Type B pancreatic cell (in vitro differentiated cells): ENCODE data around the gene TAAR9. TPM values are rescaled to one million over a fixed set of nuclear protein-coding genes. Genes with fewer than 3 reads are reported as not detected.

Experiments
- DNase-seq: peaks from one replicate; pipeline ENCODE4 v3.0.0; 2021; ENCODE audit warnings: mixed read lengths; ENCODE audit not compliant: unreplicated experiment; ENCODE audit errors: extremely low spot score
- H3K27ac Mint-ChIP-seq: 2 replicates; pipeline ENCODE4 v1.8.0; 2021; ENCODE audit warnings: mild to moderate bottlenecking, mixed read lengths
- H3K27me3 Mint-ChIP-seq: 2 replicates; pipeline ENCODE4 v1.8.0; 2021; ENCODE audit warnings: mixed read lengths
- H3K36me3 Mint-ChIP-seq: 2 replicates; pipeline ENCODE4 v1.8.0; 2021; ENCODE audit warnings: mixed read lengths
- H3K4me1 Mint-ChIP-seq: one replicate; pipeline ENCODE4 v1.8.0; 2021; ENCODE audit warnings: mixed read lengths; ENCODE audit not compliant: unreplicated experiment
- H3K4me3 Mint-ChIP-seq: 2 replicates; pipeline ENCODE4 v1.8.0; 2021; ENCODE audit warnings: mild to moderate bottlenecking, mixed read lengths
- H3K9me3 Mint-ChIP-seq: 2 replicates; pipeline ENCODE4 v1.8.0; 2021; ENCODE audit warnings: mixed read lengths
- total RNA-seq: library from RNA; stranded (reverse); gene quantifications from 2 replicates; pipeline ENCODE4 v1.2.1, GENCODE V29; 2021; ENCODE audit warnings: low replicate concordance
- TF ChIP-seq, protein P1 (sequence below): fragments of 200-600 bp; sonication (generic); conservative IDR thresholded peaks from 2 replicates; pipeline ENCODE4 v1.5.0; 2021; ENCODE audit warnings: antibody characterized with exemption, mild to moderate bottlenecking

TAAR9 gene
- total RNA-seq, 1 donor from 2014 or later = not detected

DNA sequence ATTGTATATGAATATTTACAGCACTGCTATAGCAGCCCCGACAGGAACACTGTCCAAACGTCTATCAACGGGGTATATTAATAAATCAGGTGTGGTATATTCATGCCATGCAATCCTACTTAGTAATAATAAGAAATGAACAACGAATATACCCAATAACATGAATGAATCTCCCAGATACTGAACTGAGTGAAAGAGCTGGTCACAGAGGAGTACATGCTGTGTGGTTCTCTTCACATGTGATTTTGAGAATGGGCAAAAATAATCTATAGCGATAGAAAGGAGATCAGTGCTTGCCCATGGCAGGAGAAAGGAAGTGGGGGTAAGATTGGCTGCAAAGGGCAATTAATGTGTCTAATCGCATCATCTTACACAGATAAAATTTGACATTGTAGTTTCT, 28.3 kb downstream of the TAAR9 start:
- H3K27me3 Mint-ChIP-seq = peaks cover 7% of the 10 kb centered on the region

DNA sequence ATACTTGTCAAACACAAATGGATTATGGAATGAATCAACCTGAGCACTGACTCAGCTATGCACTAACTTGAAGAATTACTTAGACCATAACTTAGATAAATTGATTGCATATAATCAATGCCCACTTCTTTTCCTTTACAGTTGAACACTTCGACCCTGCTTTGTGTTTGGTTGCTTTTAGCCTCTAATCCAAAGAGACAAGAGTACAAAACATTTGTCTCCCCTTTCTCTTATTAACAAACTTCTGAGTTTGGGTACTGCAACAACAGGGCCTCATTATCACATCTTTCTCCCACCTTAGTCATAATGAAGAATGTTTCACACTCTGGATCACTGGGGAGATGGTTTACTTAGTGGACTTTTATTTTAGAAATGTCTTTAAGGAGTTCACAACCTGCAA, 29.5 kb downstream of the TAAR9 start:
- no peaks in the 10 kb centered on the region for H3K4me1 Mint-ChIP-seq
- no peak overlapping the region for H3K27ac Mint-ChIP-seq
- no peak overlapping the region for H3K4me3 Mint-ChIP-seq
- TF ChIP-seq, protein P1, sequence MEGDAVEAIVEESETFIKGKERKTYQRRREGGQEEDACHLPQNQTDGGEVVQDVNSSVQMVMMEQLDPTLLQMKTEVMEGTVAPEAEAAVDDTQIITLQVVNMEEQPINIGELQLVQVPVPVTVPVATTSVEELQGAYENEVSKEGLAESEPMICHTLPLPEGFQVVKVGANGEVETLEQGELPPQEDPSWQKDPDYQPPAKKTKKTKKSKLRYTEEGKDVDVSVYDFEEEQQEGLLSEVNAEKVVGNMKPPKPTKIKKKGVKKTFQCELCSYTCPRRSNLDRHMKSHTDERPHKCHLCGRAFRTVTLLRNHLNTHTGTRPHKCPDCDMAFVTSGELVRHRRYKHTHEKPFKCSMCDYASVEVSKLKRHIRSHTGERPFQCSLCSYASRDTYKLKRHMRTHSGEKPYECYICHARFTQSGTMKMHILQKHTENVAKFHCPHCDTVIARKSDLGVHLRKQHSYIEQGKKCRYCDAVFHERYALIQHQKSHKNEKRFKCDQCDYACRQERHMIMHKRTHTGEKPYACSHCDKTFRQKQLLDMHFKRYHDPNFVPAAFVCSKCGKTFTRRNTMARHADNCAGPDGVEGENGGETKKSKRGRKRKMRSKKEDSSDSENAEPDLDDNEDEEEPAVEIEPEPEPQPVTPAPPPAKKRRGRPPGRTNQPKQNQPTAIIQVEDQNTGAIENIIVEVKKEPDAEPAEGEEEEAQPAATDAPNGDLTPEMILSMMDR = no peak
- no peak for DNase-seq
- H3K36me3 Mint-ChIP-seq = no peaks in the 10 kb centered on the region
- H3K9me3 Mint-ChIP-seq = no peaks in the 10 kb centered on the region
- peaks cover 7% of the 10 kb centered on the region for H3K27me3 Mint-ChIP-seq

More for the DNA sequence above, 28.3 kb downstream of the TAAR9 start:
- Mint-ChIP-seq H3K9me3 (no peaks in the 10 kb centered on the region), H3K36me3 (no peaks in the 10 kb centered on the region), H3K4me1 (no peaks in the 10 kb centered on the region), H3K27ac (no peak overlapping the region), H3K4me3 (no peak overlapping the region)
- TF ChIP-seq, protein P1 = no peak
- no peak for DNase-seq

DNA sequence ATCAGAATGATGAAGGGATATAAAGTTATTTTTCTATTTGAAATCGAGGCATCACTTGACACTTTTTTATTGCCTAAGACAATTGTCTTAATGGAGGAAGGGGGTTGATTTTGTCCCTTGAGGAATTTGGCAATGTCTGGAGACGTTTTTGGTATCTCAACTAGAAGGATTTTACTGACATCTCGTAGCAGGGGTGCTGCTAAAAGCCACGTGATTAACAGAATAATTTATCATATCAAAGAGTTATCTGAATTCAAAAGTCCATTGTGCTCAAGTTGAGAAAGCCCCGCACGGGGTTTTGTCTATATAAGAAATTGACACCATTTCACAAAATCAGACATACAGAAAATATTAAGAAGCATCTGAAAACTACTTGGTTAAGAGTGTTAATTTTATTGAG, 30.5 kb downstream of the TAAR9 start:
- no peaks in the 10 kb centered on the region for H3K9me3 Mint-ChIP-seq
- no peaks in the 10 kb centered on the region for H3K4me1 Mint-ChIP-seq
- no peak overlapping the region for H3K27ac Mint-ChIP-seq
- no peaks in the 10 kb centered on the region for H3K36me3 Mint-ChIP-seq
- DNase-seq = no peak
- no peak overlapping the region for H3K4me3 Mint-ChIP-seq
- peaks cover 3% of the 10 kb centered on the region for H3K27me3 Mint-ChIP-seq
- TF ChIP-seq, protein P1 = no peak

DNA sequence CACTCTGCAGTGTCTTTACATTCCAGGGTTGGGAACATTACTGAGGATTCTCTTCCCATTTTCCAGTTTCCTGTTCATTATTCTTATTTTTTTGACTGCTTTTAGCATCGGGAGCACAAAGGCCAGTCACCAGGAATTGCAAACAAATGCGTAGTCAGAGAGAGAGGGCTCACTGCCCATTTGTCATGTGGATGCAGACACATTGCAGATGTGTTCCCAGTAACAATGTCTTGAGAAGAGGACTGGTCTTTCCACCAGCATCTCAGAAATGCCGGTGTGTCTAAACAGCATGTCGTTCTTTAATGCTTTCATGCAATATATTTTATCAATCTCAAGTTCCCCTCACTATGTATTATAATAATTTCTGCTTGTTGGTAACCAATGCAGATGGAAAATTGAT, 31.1 kb downstream of the TAAR9 start:
- no peaks in the 10 kb centered on the region for H3K4me1 Mint-ChIP-seq

DNA sequence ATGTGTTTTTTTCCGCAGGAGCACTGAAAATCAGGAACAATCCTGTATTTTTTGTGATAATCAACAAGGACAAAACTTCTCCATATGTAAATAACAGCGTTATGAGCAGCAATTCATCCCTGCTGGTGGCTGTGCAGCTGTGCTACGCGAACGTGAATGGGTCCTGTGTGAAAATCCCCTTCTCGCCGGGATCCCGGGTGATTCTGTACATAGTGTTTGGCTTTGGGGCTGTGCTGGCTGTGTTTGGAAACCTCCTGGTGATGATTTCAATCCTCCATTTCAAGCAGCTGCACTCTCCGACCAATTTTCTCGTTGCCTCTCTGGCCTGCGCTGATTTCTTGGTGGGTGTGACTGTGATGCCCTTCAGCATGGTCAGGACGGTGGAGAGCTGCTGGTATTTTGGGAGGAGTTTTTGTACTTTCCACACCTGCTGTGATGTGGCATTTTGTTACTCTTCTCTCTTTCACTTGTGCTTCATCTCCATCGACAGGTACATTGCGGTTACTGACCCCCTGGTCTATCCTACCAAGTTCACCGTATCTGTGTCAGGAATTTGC, 32.2 kb downstream of the TAAR9 start, which contains the start of gene TAAR6:
TAAR6 (plus strand) TSS at position 102 of the 557 bp plus-strand sequence; CDS start at position 102, 0 bp downstream.
- H3K36me3 Mint-ChIP-seq = no peaks in the 10 kb centered on the region
- no peaks in the 10 kb centered on the region for H3K27me3 Mint-ChIP-seq
- H3K27ac Mint-ChIP-seq = no peak within 1 kb of the TSS
- no peaks in the 10 kb centered on the region for H3K9me3 Mint-ChIP-seq
- no peak within 1 kb of the TSS for H3K4me3 Mint-ChIP-seq
- DNase-seq = no peak
- H3K4me1 Mint-ChIP-seq = no peaks in the 10 kb centered on the region
- TF ChIP-seq, protein P1 = no peak

More for the DNA sequence above, 31.1 kb downstream of the TAAR9 start:
- Mint-ChIP-seq H3K4me3 (no peak overlapping the region), H3K9me3 (no peaks in the 10 kb centered on the region), H3K27me3 (peaks cover under 1% of the 10 kb centered on the region), H3K36me3 (no peaks in the 10 kb centered on the region), H3K27ac (no peak overlapping the region)
- TF ChIP-seq, protein P1 = no peak
- DNase-seq = no peak
